Smooth muscle cell of the brain vasculature (primary cell): ENCODE measurements around the gene SUCNR1.
A peak's percentile ranks its signal among the peaks of the same experiment; 100 is the strongest.
"Not testable (repeated sequence)": the region's sequence is repeated elsewhere in the genome, so short reads cannot be mapped to it uniquely, and the experiment has no call there.

Experiments used
- DNase-seq: peaks from one replicate; pipeline ENCODE4 v3.0.0-alpha.2; 2012; ENCODE audit warnings: low read depth, low spot score

Gene SUCNR1, protein sequence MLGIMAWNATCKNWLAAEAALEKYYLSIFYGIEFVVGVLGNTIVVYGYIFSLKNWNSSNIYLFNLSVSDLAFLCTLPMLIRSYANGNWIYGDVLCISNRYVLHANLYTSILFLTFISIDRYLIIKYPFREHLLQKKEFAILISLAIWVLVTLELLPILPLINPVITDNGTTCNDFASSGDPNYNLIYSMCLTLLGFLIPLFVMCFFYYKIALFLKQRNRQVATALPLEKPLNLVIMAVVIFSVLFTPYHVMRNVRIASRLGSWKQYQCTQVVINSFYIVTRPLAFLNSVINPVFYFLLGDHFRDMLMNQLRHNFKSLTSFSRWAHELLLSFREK

DNA sequence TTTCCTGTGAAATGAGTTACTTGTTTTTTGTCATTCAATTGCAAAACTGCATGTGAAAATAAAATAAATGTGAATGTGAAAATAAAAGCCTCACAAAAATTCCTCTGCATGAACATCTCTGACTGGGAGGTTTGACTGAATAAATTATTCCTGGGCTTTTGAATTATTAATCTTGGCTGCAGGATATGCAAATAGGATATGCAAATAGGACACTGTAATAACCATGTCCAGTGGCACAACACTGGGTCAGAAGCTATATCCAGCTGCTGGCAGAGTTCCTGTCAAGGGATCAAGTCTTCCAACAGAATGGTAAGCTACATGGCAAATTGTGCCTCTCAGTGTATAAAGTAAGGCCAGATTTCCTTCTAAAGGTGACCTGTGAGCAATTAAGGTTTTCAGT, at the start of gene SUCNR1:
Gene SUCNR1, plus strand, starts transcription at position 246 of the 400 bp plus-strand sequence. CDS start 6,250 bp downstream, outside the sequence.
- no peak for DNase-seq

DNA sequence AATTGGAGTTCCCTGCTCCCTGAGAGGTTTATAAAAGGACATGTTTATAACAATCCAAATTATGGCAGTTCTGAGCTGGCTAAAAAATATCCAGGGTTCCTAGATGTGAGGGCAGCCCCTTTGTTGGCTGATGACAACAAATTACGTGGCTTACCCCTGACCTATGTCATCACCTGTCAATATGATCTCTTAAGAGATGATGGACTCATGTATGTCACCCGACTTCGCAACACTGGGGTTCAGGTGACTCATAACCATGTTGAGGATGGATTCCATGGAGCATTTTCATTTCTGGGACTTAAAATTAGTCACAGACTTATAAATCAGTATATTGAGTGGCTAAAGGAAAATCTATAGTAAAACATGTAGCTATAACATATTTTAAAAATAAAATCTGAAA, 45.6 kb upstream of the SUCNR1 start:
- no peak for DNase-seq

DNA sequence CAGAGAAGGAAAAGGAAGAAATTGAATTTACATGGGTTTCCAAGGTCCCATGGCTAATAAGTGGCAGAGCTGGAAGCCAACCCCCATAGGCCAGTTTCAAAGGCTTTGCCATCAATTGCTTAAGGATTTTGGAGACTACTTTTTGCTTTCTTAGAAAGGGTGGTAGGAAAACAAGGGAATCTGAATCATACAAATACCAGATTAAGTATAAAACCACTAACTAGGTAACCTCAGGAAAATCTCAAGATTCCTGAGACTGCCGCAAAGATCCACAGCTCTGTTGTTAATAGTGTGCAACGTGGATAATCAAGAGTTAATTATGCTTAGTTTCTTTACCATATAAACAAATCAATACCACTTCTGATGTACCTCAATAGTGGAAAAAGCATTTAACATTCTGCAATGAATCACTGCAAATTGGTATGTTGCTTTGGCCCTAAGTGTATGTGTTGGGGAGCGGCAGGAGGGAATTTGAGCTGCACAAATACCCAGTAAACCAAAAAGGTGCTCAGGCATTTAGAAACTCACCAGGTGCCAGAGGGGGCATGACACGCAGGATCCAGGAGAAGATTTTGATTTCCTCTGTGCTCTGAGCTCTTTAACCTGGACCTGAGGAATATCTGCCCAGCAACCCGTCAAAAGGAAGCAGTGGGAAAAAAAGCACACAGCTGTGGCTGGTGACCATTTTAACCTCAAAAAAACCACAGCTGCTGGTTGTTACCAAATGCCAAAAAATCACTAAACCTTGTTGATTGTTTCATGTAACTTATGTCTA, 37.5 kb upstream of the SUCNR1 start:
- no peak for DNase-seq

DNA sequence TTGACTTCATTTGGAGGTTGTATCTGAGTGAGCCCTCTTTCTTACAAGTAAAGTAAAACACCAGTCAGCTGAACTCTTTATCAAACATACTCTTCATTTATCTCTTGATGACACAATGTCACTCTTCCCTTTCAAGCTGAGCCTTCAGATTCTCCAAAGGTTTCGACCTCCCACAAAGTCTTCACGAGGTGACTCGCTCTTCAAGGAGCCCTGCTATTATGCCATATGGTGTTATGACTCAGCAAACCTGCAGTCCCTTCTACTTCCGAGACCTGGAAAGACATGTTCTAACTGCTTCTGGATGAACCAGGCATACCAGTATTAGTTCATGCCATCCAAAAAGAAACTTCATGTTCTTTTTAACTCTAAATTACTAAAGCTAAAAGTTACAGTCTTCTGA, 36.4 kb upstream of the SUCNR1 start:
- DNase-seq = no peak

DNA sequence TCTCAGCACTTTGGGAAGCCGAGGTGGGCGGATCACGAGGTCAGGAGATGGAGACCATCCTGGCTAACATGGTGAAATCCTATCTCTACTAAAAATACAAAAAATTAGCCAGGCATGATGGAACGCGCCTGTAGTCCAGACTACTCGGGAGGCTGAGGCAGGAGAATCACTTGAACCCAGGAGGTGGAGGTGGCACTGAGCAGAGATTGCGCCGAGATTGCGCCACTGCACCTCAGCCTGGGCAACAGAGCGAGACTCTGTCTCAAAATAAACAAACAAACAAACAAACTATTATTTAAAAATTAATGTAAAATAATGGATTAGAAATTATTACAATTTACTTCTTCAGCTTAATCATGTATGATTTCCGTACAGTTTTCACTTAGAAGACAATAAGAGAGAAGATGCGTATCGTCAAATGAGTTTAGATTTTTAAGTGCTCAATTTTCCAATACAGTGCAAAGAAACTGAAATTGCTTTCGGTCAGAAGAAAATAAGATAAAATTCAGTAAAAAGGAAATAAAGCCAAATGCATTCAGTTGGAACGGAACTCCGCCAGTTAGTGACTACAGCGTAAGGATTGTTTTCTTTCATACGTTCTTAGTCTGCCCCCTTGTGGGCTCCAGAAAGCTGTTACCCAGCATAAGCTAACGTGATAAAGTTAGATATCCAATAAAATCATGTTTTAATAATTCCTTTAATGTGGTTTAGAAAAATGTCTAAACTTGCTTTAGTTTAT, 34.7 kb upstream of the SUCNR1 start:
- DNase-seq = peak; percentile 68

DNA sequence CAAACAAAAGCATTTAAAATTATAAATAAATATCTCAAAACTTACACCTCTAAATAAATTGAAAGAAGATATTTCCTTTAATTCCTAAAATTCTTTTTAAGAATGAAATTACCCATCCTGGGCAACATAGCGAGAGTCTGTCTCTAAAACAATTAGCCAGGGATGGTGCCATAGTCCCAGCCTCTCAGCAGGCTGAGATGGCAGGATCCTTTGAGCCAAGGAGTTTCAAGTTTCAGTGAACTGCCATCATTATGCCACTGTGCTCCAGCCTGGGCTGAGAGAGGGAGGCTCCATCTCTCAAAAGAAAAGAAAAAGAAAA, 34.2 kb upstream of the SUCNR1 start:
- no peak for DNase-seq

DNA sequence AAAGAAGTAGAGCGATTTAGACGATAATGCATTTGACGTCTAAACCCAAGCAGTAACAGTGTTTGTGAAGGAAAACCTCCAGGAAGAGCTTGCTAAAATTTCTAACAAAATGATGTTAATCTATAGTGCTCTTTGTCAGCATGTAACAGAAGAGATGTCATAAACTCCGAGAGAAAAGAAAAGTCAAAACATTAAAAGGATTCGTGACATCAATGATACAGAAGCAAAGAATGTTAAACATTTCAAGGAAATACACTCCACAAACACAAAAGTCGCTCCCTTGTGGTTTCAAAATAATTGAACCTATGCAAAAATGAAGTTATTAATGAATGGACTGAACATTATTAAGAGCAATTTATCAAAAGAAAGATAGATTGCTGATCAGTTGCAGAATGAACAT, 31.6 kb upstream of the SUCNR1 start:
- no peak for DNase-seq

DNA sequence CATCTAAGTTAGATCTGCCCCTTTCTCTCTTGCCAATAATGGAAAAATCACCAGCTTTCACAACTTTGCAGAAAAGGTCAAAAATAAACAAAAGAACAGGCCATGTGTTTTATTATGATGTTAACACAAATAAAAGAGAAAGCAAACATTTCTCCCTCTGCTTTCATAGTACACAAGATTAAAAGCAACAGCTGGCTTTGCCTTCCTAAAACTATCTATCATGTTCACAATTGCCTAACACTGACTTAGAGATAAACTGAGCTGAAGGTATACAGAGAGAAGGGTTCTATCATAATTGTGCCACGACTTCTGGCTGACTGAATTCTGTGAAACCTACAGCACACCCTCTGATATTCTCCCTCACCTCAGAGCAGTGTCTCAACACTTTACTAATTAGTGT, 30.2 kb upstream of the SUCNR1 start:
- DNase-seq = no peak

DNA sequence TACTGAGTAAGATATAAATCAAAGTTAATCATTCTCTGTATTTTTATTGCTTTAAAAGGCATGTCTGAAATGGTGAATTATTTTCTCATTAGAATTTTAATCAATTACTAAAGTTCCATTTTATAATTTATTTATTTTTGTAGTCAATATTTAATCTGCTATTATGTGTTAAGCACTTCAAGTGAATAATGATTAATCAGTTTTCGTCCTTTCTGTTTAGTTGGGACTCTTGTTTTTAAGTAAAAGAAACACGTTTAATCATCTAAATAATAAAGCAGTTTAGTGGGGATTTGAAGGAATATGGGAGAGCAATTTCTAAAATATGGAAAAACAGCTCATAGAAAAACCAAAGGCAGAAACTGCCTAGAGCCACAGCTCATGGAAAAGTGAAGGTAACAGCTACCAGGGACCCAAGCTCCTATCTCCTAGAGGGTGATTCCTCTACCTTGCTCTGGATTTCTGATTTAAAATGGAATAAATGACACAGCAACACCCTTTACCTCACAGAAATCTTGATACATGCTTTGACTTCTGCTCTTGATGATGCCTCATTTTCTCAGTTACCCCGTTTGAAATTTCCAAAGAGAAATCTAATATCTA, 28.0 kb upstream of the SUCNR1 start:
- no peak for DNase-seq

DNA sequence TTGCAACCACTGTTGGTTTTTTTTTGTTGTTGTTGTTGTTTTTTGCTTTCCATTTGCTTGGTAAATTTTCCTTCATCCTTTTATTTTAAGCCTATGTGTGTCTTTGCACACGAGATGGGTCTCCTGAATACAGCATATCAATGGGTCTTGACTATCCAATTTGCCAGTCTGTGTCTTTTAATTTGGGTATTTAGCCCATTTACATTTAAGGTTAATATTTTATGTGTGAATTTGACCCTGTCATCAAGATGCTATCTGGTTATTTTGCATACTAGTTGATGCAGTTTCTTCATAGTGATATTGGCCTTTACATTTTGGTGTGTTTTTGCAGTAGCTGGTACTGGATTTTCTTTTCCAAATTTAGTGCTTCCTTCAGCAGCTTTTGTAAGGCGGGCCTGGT, 23.4 kb upstream of the SUCNR1 start:
- not testable (repeated sequence) for DNase-seq

DNA sequence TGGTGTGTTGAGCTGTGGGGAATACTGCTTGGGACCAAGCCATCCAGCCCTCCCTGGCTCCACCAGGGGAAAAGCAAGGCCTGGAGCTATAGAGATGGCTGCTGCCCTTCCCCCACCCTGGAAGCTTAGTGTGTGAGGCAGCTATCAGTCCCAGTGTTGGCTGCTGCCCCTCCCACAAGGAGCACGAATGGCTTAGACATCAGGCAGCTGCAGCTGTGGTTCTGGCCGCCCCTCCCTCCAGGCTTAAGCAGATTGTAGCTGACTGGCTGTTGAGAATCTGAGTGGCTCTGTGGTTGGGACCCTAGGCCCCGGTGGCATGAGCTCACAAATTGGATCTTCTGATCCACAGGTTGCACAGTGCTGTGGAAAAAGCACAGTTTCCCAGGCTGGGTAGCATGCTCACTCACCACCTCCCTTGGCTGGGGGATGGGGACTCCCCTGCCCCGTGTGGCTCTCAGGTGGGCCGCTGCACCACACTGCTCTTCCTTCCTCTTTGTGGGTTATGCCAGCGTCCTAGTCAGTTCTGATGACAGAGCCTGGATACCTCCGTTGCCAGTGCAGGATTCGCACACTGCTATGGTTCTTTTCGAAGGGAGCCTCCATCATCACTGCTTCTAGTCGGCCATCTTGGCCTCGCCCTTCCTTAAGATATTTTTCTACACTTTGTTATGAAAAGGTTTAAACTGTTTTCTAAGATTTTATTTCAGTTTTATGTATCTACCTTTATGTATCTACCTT, 21.2 kb upstream of the SUCNR1 start:
- DNase-seq = no peak

DNA sequence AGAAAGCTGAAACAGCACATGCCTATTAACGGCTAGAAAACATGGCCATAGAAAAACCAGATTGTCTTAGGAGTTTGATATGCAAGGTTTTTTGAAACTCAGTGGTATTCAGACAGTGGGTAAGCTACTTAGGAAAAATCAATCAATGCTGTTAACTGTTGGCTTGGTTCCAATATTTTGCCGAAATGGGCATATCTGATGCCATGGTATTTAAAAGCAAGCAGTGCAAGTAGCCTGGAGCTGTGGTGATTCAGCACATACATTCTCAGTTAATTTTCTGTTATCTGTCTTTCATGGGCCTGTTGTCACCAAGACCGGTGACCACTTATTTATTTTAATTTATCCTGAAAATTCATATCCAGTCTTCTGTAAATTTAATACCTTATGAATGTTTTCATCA, 17.3 kb upstream of the SUCNR1 start:
- no peak for DNase-seq

DNA sequence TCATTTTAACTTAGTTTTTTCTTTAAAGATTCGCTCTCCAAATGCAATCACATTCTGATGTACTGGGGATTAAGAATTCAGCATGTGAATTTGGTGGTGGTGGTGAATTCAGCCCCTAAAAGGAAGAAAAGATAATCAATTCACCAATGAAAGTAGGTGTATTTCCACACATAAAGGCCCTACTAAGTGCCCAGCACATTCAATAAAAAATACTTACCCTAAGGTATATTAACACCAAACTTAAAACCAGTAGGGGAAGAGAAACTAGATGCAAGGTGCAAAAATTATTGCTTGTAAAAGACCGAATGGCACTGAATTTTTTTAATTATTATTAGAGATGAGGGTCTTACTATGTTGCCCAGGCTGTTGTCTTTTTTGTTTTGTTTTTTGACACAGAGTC, 16.8 kb upstream of the SUCNR1 start:
- no peak for DNase-seq

DNA sequence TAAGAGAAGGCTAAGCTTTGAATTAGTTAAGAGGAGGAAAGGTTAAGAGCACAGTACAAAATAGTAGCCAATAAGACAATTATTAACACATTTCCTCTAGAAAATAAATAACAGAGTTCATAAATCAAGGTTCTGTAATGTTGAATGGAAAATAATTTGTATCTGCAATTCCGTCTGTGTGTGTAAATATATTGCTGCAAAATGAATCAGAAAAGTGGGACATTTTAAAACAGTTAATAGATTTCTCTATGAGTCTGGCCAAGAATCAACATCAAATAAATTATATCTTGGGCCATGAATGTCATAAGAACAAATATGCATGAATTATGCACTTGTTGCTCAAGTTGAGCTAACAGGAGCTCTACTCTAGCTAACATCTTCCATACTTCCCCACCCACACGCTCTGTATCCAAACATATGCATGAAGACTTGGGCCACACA, 14.2 kb upstream of the SUCNR1 start:
- no peak for DNase-seq

DNA sequence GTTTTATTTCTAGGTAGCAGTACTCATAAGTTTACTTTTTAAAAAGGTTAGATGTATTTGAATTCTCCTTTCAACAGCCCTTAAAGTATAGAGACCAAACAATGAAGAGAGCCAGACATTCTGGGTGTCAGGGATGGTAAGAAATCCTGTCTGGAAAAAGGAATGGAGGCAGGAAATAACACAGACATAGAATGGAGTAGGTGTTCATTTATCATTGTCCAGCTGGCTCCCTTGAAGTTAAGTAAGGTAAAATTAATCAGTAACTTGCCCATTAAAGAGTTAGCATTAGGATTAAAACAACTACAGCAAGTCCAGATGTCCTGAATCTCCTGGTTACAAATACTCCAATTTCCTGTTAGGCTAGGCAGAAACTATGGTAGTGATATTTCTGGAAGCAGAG, 13.5 kb upstream of the SUCNR1 start:
- DNase-seq = no peak

DNA sequence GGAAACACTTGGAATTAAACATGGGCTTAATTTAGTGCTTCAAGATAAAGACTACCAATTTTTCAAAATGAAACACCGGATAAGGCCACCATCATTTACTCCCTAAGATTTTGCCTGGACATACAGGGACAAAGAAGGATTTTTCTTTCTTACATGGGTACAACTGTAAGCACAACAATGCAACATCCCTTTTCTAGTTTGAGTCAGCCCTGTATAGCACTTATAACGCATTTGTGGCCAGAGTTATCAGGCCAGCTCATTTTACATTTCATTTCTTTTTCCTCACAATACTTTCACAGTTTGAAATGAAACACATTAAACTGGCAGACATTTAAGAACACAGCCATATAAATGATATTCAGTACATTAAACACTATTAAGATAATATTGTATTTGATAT, 9.8 kb upstream of the SUCNR1 start:
- DNase-seq = no peak

DNA sequence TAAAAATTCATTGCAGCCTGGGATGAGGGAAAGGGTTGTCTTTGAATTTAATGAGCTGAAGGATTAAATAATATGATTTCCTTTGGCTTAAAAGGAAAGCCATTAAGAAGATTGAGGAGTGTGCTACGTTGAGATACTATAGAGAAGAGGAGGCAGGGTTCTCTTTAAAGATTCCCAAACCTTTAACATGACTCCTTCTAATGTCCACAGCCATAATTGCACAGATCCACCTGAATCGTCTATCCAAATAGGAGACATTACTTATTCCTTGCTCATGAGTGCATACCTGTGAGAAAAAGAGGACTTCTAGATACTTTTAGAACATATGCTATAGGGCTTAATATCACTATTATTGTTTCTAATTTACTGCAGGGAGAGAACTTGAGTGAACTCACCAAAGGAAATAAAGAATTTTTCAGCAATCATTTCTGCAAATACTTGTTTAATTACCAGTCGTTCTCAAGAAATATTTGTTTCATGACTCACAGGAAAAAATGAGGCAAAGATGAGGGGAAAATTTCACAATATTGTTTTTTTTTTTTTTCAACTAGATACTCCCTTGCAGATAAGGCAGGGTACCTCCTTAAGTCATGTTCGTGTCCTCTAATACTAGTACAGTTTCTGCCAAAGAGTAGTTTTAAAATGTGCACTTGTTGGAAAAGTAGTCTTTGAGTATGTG, 8.9 kb upstream of the SUCNR1 start:
- DNase-seq = no peak

DNA sequence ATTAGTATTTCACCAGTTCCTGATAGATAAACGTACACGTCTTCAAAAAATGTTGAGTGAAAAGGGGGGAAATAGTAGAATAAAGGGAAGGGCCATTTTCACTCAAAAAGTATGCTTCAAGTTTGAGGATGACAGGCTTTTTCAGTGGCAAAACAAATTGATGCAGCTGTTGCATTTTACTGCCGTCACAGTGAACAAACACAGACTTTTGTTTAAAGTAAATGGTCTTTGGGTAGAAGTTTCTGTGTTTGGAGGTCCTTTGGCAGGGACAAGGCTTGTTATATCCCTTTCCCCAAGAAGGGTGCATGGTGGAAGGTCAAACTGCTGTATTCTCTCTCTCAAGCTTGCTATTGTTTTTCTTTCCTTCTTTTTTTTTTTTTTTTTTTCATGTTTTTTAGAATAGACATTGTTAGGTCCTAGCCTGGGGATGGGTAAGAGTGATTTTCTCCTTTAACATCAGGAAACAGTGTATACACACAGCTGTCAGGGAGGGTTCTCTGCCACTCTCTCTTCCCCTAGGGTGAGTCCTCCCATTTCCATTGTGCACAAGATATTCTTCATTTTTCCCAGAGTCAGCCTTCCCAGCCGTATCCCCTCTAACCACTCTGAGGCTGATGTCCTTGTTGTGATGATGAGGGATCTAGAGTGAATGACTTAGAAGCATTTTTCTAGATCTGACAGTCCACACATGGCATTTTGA, 6.6 kb upstream of the SUCNR1 start:
- no peak for DNase-seq

DNA sequence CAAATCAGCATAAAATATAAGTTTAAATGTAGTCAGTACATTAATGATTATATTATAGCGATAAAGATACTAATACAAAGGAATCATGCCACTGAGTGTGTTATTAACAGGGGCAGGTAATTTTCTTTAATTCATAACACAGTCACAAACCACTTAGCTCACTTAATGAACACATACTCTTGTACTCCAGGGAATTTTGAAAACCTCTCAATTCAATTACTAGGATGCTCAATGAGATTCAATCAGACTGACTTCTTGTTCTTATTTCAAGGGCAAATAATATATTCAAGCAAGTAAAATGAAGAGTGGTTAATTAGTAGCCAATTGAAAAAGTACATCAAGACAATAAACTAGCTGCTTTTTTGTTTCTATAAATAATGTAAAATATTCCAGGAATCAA, 5.8 kb upstream of the SUCNR1 start:
- no peak for DNase-seq

DNA sequence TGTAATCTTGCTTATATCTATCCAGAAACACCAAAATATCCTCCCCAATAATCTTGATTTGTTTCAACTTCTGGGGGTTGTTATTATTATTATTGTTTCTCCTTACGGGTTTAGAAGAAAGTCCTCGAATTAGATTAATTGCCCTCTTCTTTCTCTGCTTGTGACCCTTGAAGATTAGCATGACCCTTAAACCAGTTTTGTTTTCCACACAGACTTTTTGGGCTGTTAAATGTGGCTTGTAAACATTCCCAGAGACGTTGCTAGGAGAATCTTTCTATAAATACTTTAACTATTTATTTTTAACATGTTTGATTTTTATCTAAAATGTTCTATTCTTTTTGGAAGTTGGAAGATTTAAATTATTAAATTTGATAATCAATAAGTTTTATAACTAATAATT, 4.3 kb upstream of the SUCNR1 start:
- DNase-seq = no peak
